ENCODE measurements around the gene AP5M1.
"Not testable (repeated sequence)": the region's sequence is repeated elsewhere in the genome, so short reads cannot be mapped to it uniquely, and the experiment has no call there.

DNA sequence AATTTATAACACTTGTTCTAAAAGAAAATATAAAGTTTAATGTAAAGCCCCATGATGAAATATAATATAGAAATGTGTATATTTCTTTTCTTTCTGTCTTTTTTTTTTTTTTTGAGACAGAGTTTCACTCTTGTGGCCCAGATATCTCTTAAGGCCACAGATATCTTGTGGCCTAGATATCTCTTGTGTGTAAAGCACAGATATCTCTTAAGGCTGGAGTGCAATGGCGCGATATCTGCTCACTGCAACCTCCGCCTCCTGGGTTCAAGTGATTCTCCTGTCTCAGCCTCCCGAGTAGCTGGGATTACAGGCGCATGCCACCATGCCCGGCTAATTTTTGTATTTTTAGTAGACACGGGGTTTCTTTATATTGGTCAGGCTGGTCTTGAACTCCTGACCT lies 28.7 kb upstream of the AP5M1 start:
- not testable (repeated sequence) for TF ChIP-seq POLR2A (IDR thresholded peaks at IDR 0.05; ENCODE audit: low read length); GATA1 (IDR thresholded peaks at IDR 0.05; ENCODE audit: low read depth, low read length)

Data from erythroblast (primary cell).